Epithelial cell of proximal tubule (primary cell): Measurements from ENCODE around the gene WDR45B. TPM values are rescaled to one million over a fixed set of nuclear protein-coding genes. Genes with fewer than 3 reads are reported as not detected.

ENCODE experiments used
- DNase-seq: peaks from one replicate; pipeline ENCODE4 v3.0.0-alpha.2; 2011; ENCODE audit warnings: low read depth
- H3K4me3 ChIP-seq: 2 replicates; pipeline ENCODE4 v1.5.1; 2011; ENCODE audit warnings: low read depth, mild to moderate bottlenecking, low read length
- CTCF ChIP-seq: conservative IDR thresholded peaks from 2 replicates; pipeline ENCODE4 v1.5.1; 2012; ENCODE audit warnings: low read depth, mild to moderate bottlenecking, low read length
- total RNA-seq: library from RNA; depleted of rRNA; stranded (reverse); fragments of >200 nt; gene quantifications from 2 replicates; pipeline ENCODE4 v1.2.3, GENCODE V29; 2015

Gene WDR45B
- total RNA-seq, 1 donor from 2014 or later = 81.3 TPM

GRCh38 chr17:82668024-82668630 is 19.9 kb upstream of the WDR45B start:
- H3K4me3 ChIP-seq = no peak overlapping the region
- no peak for DNase-seq
- TF ChIP-seq CTCF = no peak

- DNase-seq = no peak
- no peak overlapping the region for H3K4me3 ChIP-seq
- no peak for TF ChIP-seq CTCF
Observed at GRCh38 chr17:82667668-82668000, 19.4 kb upstream of the WDR45B start.

GRCh38 chr17:82666931-82667667 is 18.9 kb upstream of the WDR45B start:
- DNase-seq = no peak
- TF ChIP-seq CTCF = no peak
- H3K4me3 ChIP-seq = no peak overlapping the region

DNA sequence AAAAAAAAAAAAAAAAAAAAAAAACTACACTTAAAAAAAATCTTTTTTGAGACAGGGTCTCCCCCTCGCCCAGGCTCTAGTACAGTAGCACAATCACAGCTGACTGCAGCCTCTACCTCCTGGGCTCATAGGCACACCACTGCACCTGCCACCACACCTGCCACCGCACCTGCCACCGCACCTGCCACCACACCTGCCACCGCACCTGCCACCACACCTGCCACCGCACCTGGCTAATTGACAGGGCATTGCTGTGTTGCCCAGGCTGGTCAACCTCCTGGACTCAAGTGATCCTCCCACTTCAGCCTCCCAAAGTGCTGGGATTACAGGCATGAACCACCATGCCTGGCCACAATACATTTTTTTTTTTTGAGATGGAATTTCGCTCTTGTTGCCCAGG is 17.6 kb upstream of the WDR45B start:
- TF ChIP-seq CTCF = no peak
- no peak overlapping the region for H3K4me3 ChIP-seq
- DNase-seq = no peak

GRCh38 chr17:82665217-82665616 is 17.0 kb upstream of the WDR45B start:
- no peak for TF ChIP-seq CTCF
- DNase-seq = no peak
- H3K4me3 ChIP-seq = no peak overlapping the region

DNA sequence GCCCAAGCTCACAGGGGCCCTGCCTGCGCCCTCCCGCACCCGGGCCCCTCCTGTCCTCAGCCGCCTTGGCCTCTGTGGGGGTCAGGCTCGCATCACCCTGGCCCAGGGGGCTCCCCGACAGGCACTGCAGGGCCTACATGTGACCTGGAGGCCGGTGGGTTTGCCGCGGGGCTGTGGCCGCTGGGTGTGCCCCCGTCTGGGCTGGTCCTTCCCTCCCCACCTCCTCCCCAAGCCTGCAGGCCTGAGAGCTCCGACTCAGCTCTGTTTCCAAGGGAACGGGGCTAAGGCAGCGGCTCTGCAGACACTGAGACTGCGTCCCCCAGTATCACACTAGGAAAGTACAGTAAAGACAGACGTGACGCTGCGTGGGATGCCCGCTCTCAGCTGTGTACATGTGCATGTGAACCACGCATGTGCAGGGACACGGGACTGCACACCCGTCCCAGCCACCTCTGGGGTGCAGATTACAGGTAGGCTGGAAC is 16.5 kb upstream of the WDR45B start:
- DNase-seq = no peak
- H3K4me3 ChIP-seq = no peak overlapping the region
- no peak for TF ChIP-seq CTCF

DNA sequence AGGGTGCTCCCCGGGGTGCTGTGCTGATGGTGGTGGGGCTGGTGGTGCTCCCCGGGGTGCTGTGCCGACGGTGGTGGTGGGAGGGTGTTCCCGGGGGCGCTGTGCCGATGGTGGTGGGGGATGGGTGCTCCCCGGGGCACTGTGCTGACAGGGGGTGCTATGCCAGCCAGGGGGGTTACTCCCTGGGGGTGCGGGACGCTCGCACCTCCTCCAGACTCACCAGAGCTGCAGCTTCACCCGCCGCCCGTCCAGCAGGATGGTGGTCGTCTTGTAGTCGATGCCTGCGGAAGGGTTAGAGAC is 16.0 kb upstream of the WDR45B start:
- TF ChIP-seq CTCF = no peak
- DNase-seq = no peak
- H3K4me3 ChIP-seq = no peak overlapping the region
